HG03159 (cell line): ENCODE data around the gene GET4.

ENCODE experiments used
- ATAC-seq: cut with Tn5 transposase; IDR thresholded peaks from one replicate; pipeline ENCODE4 v1.9.1; 2021; ENCODE audit warnings: mild to moderate bottlenecking, moderate library complexity; ENCODE audit not compliant: unreplicated experiment

The GET4 gene

GRCh38 chr7:944744-945143 is 68.4 kb downstream of the GET4 start:
- ATAC-seq, result no peak

- ATAC-seq, result no peak
Observed at GRCh38 chr7:945147-945555, 68.8 kb downstream of the GET4 start.

- ATAC-seq, result no peak
Observed at GRCh38 chr7:945556-946255, 69.4 kb downstream of the GET4 start.
